M059J (cell line): ENCODE data around the gene APRT. TPM values are rescaled to one million over a fixed set of nuclear protein-coding genes. Genes with fewer than 3 reads are reported as not detected.
A peak's percentile ranks its signal among the peaks of the same experiment; 100 is the strongest.
"Not testable (repeated sequence)": the region's sequence is repeated elsewhere in the genome, so short reads cannot be mapped to it uniquely, and the experiment has no call there.

Experiments
- DNase-seq: peaks from one replicate; pipeline ENCODE4 v3.0.0-alpha.2; 2012; ENCODE audit warnings: low read depth
- total RNA-seq: library from RNA; depleted of rRNA; stranded (reverse); fragments of >200 nt; shearing (Covaris generic); gene quantifications from 2 replicates; pipeline ENCODE4 v1.2.3, GENCODE V29; 2014

APRT gene
- total RNA-seq, 1 experiment from 2014 or later, result 151 TPM

DNA sequence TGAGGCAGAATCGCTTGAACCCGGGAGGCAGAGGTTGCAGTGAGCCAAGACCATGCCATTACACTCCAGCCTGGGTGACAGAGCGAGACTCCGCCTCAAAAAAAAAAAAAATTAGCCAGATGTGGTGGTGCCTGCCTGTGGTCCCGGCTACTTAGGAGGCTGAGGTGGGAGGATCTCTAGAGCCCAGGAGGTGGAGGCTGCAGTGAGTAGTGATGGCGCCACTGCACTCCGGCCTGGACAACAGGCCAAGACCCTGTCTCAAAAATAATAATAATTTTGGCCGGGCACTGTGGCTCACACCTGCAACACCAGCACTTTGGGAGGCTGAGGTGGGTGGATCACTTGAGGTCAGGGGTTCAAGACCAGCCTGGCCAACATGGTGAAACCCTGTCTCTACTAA lies 23.0 kb downstream of the APRT start:
- not testable (repeated sequence) for DNase-seq

GRCh38 chr16:88787579-88788314 lies 24.0 kb downstream of the APRT start:
- DNase-seq, result no peak

DNA sequence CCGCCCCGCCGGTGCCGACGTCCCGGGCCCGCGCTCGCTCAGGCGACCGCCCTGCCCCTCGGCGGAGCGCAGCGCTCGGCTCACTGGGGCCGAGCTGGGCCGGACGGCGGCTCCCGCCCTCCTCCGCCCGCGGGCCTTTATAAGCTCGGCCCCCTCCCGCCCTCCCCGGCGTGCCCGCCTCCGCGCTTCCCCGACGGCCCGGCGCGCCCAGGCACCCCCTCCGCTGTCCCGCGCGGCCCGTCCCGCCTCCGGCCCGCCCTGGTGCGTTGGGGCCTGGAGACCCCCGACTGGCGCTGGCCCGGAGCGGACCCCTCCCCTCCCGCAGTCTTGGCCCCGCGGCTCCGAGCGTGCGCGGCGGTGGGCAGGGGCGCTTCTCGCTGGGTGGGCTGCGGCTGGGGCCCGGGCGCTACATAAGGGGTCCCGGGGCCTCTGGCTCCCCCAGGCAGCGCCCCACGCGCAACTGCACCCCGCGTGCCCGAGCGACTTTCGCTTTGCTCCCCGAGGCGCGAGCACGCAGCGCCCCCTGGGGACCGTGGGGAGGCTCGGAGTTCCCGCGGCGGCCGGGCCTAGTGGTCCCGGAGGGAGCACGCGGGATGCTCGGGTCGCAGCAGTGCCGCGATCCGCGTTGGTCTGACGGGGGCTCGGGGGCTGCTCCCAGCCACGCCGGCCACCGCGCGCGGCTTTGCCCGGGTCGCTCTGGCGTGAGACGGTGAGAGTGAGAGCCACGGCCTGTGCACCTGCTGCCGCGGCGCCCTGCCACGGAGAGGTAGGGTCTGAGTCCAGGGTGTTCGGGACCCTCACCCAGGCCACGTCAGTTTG lies 26.4 kb downstream of the APRT start, which contains the start of gene PIEZO1:
Gene PIEZO1, minus strand, starts transcription at position 115 of the 819 bp plus-strand sequence. CDS start 256 bp downstream, outside the sequence.
- peak; percentile 54 for DNase-seq

DNA sequence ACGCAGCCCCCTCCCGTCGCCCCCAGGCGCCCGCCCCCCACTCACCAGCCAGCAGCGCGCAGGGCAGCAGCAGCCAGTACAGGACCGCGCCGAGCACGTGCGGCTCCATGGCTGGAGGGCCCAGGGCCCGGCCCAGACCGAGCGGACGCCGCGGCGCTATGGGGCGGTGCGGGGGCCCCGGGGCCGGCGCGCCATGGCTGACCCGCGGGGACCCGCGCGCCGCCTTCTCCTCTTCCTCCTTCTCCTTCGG lies 26.9 kb downstream of the APRT start:
- DNase-seq, result no peak

- DNase-seq, result peak; percentile 83
These were observed 27.5 kb downstream of the APRT start for GRCh38 chr16:88784074-88784855.

DNA sequence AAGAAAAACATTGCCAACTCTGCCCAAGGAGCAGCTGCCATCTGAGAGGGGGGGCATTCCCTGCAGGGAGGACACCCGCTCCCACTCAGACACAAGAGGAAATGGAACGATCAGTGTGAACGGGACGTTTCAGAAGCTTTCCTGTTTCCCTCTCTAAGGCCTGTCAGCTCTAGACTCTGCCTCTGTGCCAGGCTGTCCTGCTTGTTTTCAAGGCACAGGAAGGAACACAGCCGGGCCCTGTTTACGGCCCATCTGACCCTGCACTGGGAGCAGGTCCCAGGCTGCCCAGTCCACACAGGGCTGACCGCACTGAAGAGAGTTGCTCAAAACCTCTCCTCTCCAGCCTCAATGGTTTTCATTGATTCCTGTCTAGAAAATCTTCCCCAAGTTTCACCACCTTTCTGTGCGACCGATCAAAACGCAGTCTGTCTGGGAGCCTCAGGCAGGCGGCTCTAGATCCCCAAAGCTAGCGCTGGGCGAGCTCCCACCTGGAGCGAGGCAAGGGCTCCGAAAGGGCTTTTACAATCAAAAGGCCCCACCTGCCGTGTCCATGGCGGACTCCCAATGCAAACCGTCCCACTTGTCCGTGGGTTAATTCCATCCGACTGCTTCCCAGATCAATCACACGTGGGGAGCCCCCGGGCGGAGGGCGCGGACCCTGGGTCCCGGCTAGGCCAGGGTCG lies 28.2 kb downstream of the APRT start:
- peak; percentile 51 for DNase-seq

DNA sequence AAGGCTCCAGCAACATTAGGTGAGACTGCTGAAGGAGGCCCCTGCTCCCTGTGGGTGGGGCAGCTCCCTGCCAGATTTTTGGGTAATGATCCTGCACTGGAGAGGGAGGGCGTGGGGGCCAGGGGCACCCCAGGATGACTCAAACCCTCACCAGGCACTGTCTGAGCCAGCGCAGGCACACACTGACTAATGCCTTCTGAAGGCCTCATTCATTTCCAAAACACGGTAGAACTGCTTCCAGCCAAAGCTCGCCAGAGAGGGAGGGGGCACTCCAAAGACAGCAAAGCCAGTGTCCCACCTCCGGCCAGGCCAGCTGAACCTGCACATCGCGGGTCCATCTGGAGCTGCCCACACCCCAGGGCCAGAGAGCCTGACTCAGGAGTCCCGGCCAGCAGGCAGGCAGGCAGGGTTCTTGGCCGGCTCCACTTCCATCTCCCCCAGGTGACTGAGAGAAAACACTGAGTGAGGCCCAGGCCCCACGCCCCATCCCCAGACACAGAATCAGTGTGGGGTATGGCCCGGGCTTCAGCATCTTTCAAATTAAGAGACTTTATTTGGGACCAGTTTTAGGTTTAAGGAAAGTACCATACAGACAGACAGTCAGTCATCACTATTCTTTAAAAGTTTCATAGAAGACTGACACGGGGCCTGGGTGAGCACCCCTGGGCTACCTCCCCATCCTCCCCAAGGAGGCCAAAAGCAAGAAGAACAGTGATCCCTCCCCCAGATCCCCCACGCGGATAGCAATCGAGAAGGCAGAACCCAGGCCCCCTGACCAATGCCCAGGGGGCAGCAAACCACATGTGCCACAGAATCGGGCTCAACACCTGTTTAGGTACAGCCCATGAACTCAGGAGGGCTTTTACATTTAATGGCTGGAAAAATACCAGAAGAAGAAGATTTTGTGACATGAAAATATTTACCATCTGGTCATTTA lies 29.0 kb downstream of the APRT start:
- DNase-seq, result peak; percentile 89

- no peak for DNase-seq
These were observed 30.3 kb downstream of the APRT start for GRCh38 chr16:88781140-88782077.

DNA sequence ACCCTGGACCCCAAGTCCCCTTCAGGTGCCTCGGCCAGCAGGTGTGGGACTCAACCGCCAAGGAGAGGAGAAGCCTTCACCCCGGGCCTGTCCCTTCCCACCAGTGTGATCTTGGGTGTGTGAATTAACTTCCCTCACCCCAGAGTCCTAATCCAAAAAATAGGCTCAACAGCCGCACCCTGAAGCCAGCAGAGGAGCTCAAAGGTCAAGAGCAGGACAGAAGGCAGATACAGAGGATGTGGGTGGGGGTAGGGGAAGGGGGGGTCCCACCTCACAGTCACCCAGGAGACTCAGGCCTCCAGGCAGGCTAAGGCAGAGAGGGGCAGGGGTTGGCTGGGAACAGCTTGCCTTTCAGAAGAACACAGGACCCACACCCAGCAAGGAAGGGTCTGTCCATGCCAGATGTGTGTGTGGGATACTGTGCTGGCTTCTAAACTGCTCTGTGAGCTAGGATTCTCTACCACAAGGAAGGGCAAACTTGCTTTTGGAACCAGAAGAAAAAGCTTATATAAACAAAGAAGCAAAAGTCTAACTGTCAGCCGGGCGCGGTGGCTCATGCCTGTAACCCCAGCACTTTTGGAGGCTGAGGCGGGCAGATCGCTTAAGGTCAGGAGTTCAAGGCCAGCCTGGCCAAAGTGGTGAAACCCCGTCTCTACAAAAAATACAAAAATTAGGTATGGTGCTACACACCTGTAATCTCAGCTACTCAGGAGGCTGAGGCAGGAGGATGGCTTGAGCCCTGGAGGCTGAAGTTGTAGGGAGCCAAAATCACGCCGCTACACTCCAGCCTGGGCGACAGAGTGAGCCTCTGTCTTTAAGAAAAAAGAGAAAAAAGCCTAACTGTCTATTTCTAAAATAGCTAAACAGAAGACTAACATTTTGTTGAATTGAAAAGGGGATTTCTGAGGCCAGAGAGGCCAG lies 31.3 kb downstream of the APRT start:
- no peak for DNase-seq

DNA sequence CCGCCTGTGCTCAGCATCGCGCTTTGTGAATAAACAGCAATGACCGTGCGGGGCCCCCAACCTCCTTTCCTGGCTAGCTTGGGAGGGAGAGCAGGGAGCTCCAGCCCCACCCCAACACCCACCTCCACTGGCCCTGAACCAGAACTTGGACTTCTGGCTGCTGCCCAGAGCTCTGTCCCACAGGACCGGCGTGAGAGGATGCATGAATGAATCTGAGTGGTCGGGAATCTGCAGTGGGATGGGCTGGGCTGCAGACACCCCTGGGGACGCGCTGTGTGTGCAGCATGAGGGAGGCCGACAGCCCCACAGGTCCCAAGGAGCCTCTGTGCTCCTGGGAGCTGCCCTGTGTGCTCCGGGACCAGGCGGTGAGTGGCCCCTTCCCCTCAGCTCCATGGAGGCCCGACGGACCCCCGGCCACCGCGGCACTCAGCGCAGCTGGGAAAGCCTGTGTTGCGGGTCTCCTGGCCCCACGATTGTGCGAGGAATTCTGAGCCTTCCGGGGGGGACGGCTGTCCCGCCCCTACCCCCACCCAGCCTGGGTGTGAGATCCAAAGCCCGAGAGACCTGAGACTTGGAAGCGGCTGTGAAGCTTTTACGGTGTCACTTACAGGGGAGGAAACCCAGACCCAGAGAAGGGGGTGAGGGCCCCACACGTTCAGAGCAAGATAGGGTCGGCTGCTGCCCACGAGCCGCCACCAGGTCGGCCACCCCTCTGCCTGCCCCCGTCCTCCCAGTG lies 32.2 kb downstream of the APRT start:
- no peak for DNase-seq

DNA sequence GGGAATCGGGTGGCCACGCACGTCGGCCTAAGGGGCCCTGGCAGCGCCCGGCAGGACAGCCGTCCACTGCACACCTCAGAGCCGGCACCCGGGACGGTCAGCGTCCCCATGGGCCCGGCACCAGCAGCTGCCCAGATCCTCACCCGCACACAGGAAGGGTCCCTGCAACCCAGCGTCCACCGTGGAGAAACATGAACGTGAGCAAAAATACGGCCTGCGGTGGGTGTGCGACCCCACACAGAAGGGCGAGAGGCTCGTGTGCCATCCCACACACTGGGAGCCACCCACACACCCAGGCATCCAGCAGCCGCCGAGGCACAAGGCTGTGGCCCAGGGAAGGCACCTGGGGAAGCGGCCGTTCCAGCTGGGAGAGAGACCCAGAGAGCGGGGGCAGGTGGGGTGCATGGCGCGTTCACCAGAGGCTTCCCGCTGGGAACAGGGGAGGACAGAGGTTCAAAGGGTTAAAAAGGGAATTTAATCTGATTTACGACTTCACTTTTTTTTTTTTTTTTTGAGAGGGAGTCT lies 33.1 kb downstream of the APRT start:
- no peak for DNase-seq

GRCh38 chr16:88778271-88778525 lies 33.5 kb downstream of the APRT start:
- DNase-seq, result no peak

DNA sequence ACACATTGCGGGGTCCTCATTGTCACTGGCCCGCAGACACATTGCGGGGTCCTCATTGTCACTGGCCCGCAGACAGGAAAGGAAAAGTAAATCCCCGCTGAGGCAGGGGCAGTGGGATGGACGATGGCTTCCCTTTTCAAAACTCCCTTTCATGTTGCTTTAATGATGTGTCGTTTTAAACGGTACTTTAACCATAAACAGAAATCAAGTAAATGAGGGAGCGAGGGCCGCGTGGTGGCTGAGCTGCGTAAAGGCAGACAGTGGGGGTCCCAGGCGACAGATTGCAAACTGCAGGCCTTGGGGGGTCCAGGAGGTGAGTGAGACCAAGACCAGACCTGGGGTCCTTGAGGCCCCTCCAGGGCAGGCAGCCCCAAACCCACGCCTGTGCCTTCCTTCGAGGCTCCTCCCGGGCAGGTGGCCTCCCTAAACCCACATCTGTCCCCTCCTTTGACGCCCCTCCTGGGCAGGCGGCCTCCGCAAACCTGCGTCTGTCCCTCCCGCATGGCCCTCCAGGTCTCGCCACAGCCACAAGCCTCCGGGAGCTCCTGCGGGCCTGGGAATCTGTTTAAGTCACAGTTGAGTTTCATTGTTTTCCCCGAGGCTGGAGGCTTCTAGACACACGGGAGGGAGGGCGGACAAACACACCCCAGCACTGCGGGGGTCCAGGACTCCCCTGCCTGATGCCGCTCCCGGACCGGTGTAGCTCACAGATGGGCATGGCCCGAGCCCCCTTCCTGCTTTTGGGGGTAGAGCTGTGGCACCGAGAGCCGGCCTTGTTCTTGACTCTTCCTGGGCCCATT lies 34.1 kb downstream of the APRT start:
- no peak for DNase-seq

GRCh38 chr16:88775825-88776224 lies 35.9 kb downstream of the APRT start:
- DNase-seq, result no peak

GRCh38 chr16:88774544-88775393 lies 37.0 kb downstream of the APRT start:
- DNase-seq, result no peak

DNA sequence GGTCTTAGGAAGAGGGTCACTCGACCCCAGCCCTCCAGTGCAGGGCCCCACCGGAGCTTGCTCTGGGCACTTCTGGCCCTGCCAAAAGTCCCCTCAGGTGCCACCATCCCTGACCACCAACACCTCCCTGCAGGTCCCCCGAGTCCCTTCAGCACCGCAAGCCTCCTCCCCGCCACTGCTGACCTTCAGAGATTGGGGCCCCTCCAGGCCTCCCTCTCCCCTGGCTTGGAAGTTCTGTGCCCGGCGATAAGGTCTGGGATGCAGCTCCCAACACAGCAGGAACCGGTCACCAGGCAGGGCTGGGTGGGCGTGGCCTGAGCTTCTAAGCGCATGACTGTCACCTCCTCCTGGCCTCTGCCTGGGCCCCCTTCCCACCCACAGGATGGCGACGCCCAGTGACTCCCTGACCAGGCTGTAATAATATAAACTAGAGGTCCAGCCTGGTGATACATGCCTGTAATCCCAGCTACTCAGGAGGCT lies 37.9 kb downstream of the APRT start:
- DNase-seq, result peak; percentile 73
